DOHH2 (cell line): ENCODE data around the gene KLHL18.

Source experiments
- EZH2phosphoT487 ChIP-seq: fragments of 200-600 bp; sonication (generic); IDR thresholded peaks from 2 replicates; pipeline ENCODE4 v1.6.1; 2017; ENCODE audit warnings: borderline replicate concordance, mild to moderate bottlenecking, antibody characterized with exemption, low read length, moderate library complexity, mixed read lengths
- TF ChIP-seq, protein P1 (sequence below): fragments of 200-600 bp; sonication (generic); IDR thresholded peaks from one replicate; pipeline ENCODE4 v1.5.1; 2014; ENCODE audit warnings: antibody characterized with exemption, mild to moderate bottlenecking, low read depth, low read length; ENCODE audit not compliant: poor library complexity, severe bottlenecking

DNA sequence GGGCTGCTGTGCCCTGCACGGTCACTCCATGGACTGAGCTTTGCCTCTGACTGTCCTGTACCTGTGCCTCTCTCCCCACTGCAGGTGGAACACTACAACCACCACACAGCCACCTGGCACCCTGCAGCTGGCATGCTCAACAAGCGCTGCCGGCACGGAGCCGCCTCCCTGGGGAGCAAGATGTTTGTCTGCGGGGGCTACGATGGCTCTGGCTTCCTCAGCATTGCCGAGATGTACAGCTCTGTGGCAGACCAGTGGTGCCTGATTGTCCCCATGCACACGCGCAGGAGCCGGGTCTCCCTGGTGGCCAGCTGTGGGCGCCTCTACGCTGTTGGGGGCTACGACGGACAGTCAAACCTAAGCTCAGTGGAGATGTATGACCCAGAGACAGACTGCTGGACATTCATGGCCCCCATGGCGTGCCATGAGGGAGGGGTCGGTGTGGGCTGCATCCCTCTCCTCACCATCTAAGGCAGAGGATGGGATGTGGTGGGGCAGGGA is 60.8 kb downstream of the KLHL18 start:
- TF ChIP-seq, protein P1, sequence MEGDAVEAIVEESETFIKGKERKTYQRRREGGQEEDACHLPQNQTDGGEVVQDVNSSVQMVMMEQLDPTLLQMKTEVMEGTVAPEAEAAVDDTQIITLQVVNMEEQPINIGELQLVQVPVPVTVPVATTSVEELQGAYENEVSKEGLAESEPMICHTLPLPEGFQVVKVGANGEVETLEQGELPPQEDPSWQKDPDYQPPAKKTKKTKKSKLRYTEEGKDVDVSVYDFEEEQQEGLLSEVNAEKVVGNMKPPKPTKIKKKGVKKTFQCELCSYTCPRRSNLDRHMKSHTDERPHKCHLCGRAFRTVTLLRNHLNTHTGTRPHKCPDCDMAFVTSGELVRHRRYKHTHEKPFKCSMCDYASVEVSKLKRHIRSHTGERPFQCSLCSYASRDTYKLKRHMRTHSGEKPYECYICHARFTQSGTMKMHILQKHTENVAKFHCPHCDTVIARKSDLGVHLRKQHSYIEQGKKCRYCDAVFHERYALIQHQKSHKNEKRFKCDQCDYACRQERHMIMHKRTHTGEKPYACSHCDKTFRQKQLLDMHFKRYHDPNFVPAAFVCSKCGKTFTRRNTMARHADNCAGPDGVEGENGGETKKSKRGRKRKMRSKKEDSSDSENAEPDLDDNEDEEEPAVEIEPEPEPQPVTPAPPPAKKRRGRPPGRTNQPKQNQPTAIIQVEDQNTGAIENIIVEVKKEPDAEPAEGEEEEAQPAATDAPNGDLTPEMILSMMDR = no peak
- no peak for TF ChIP-seq EZH2phosphoT487
